Measurements from ENCODE around the gene CRYGB.

Gene CRYGB

GRCh38 chr2:208146006-208146405 is at the start of gene CRYGB:
TSS of gene CRYGB (minus strand) at chr2:208146158. CDS start at chr2:208146120, 38 bp downstream.
- no peak for DNase-seq

- no peak for DNase-seq
These were observed 49.6 kb upstream of the CRYGB start for GRCh38 chr2:208195531-208195930.

GRCh38 chr2:208192611-208193236 is 46.8 kb upstream of the CRYGB start:
- no peak for DNase-seq

GRCh38 chr2:208189810-208190503 is 44.0 kb upstream of the CRYGB start, which contains the start of gene C2orf80:
TSS of gene C2orf80 (minus strand) at chr2:208190030. CDS start at chr2:208186986, 3,044 bp downstream.
- DNase-seq, result no peak

- no peak for DNase-seq
These were observed 43.3 kb upstream of the CRYGB start for GRCh38 chr2:208189069-208189809.

- no peak for DNase-seq
These were observed 40.9 kb upstream of the CRYGB start for GRCh38 chr2:208186893-208187292.

- no peak for DNase-seq
These were observed 40.5 kb upstream of the CRYGB start for GRCh38 chr2:208186465-208186864.

GRCh38 chr2:208183972-208184705 is 38.2 kb upstream of the CRYGB start:
- DNase-seq, result no peak

GRCh38 chr2:208183526-208183925 is 37.6 kb upstream of the CRYGB start:
- DNase-seq, result no peak

GRCh38 chr2:208182835-208183234 is 36.9 kb upstream of the CRYGB start:
- DNase-seq, result no peak

- DNase-seq, result no peak
These were observed 33.2 kb upstream of the CRYGB start for GRCh38 chr2:208179028-208179609.

- DNase-seq, result no peak
These were observed 29.8 kb upstream of the CRYGB start for GRCh38 chr2:208175840-208176153.

GRCh38 chr2:208175069-208175839 is 29.3 kb upstream of the CRYGB start:
- peak; percentile 57 for DNase-seq

GRCh38 chr2:208174144-208174543 is 28.2 kb upstream of the CRYGB start:
- no peak for DNase-seq

- DNase-seq, result peak; percentile 92
These were observed 26.2 kb upstream of the CRYGB start for GRCh38 chr2:208172125-208172524.

GRCh38 chr2:208164951-208165755 is 19.2 kb upstream of the CRYGB start:
- DNase-seq, result no peak

- DNase-seq, result no peak
These were observed 17.5 kb upstream of the CRYGB start, which contains the start of gene CRYGA for GRCh38 chr2:208163489-208163888. TSS of gene CRYGA (minus strand) at chr2:208163589. CDS start at chr2:208163556, 33 bp downstream.

- no peak for DNase-seq
These were observed 10.5 kb upstream of the CRYGB start for GRCh38 chr2:208156439-208156838.

- DNase-seq, result no peak
These were observed 7.2 kb upstream of the CRYGB start for GRCh38 chr2:208153156-208153555.

GRCh38 chr2:208150956-208151355 is 5.0 kb upstream of the CRYGB start:
- DNase-seq, result peak; percentile 66

- DNase-seq, result no peak
These were observed 4.1 kb upstream of the CRYGB start for GRCh38 chr2:208150094-208150493.
